ENCODE data around the gene SLC22A2.

DNA sequence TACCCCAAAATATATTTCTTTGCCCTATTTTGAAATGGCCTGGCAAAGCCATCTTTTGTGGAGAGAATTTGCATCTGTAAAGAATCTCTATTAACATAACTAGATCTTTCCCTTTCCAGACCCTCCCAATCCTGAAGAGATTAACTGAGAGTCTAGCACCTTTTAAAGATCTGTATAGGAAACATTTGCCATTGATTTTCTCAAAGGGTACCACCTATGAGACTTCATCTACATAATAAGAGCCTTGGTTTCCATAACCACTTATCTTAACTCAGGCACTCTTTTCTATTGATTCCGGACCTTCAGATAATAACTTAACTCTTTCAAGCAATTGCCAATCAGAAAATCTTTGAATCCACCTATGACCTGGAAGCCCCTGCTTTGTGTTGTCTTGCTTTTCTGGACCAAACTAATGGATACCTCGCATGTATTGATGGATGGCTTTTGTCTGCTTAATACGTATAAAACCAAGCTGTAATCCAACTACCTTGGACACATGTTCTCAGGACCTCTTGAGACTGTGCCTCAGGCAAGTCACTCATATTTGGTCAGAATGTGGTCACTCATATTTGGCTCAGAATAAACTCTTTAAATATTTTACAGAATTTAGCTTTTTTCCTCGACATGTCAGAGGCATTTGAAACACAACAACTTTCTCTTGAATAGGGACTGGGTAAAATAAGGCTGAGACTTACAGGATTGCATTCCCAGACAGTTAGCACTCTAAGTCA is 31.4 kb downstream of the SLC22A2 start:
- TF ChIP-seq RCOR2 (CRISPR knock-in tag; IDR thresholded peaks at IDR 0.05) (no peak), ZNF530 (CRISPR knock-in tag; IDR thresholded peaks at IDR 0.05; ENCODE audit: low read depth) (no peak), NFYB (CRISPR knock-in tag; IDR thresholded peaks at IDR 0.05) (no peak), SP1 (IDR thresholded peaks at IDR 0.05) (no peak), SP1 (CRISPR knock-in tag; IDR thresholded peaks at IDR 0.05) (no peak), MXI1 (IDR thresholded peaks at IDR 0.05; ENCODE audit: borderline replicate concordance, low read depth, low read length) (no peak), EZH2 (conservative IDR thresholded peaks at IDR 0.05; ENCODE audit: low read depth, low read length) (no peak), RNF2 (conservative IDR thresholded peaks at IDR 0.05; ENCODE audit: low read depth) (no peak), ZNF660 (CRISPR knock-in tag; IDR thresholded peaks at IDR 0.05; ENCODE audit: borderline replicate concordance, low read depth) (no peak), ZNF761 (CRISPR knock-in tag; conservative IDR thresholded peaks at IDR 0.05) (no peak)

Measured in HepG2 (cell line).